Loucy (cell line): ENCODE data around the gene TRPM3.

Experiments
- H2AFZ ChIP-seq: fragments of 200-600 bp; sonication (generic); 2 replicates; pipeline ENCODE4 v1.6.0; 2016; ENCODE audit warnings: antibody characterized with exemption, mild to moderate bottlenecking, low read length, moderate library complexity
- H3F3A ChIP-seq: fragments of 200-600 bp; 2 replicates; pipeline ENCODE4 v1.6.0; 2016; ENCODE audit warnings: antibody characterized with exemption, low read depth, mild to moderate bottlenecking
- H3K27me3 ChIP-seq: fragments of 200-600 bp; sonication (generic); 2 replicates; pipeline ENCODE4 v1.6.1; 2014; ENCODE audit warnings: low read length, mild to moderate bottlenecking; ENCODE audit not compliant: insufficient read depth, poor library complexity, severe bottlenecking
- H3K36me3 ChIP-seq: fragments of 200-600 bp; sonication (generic); 2 replicates; pipeline ENCODE4 v1.6.1; 2016; ENCODE audit warnings: low read length; ENCODE audit not compliant: insufficient read depth
- H3K4me1 ChIP-seq: fragments of 200-600 bp; sonication (generic); 2 replicates; pipeline ENCODE4 v1.5.1; 2014; ENCODE audit warnings: low read length, mild to moderate bottlenecking; ENCODE audit not compliant: insufficient read depth, poor library complexity, severe bottlenecking
- H3K4me2 ChIP-seq: fragments of 200-600 bp; sonication (generic); 2 replicates; pipeline ENCODE4 v1.6.0; 2014; ENCODE audit warnings: antibody characterized with exemption, low read length, low read depth, mild to moderate bottlenecking; ENCODE audit not compliant: poor library complexity, severe bottlenecking
- H3K4me3 ChIP-seq: fragments of 200-600 bp; sonication (generic); 2 replicates; pipeline ENCODE4 v1.5.1; 2014; ENCODE audit warnings: low read length, mild to moderate bottlenecking, mixed read lengths; ENCODE audit not compliant: poor library complexity, severe bottlenecking
- H3K79me2 ChIP-seq: fragments of 200-600 bp; sonication (generic); 2 replicates; pipeline ENCODE4 v1.6.1; 2014; ENCODE audit warnings: low read length; ENCODE audit not compliant: insufficient read depth
- H3K9ac ChIP-seq: fragments of 200-600 bp; sonication (generic); 2 replicates; pipeline ENCODE4 v1.6.0; 2014; ENCODE audit warnings: mild to moderate bottlenecking, low read depth, low read length, moderate library complexity; ENCODE audit not compliant: poor library complexity, severe bottlenecking
- H3K9me2 ChIP-seq: fragments of 200-600 bp; sonication (generic); replicated peaks from 2 replicates; pipeline ENCODE4 v1.6.1; 2016; ENCODE audit warnings: low read depth, low read length, mixed read lengths
- H3K9me3 ChIP-seq: fragments of 200-600 bp; sonication (generic); 2 replicates; pipeline ENCODE4 v1.6.1; 2014; ENCODE audit warnings: mild to moderate bottlenecking, antibody characterized with exemption, low read length, low read depth; ENCODE audit not compliant: insufficient read depth
- H4K20me1 ChIP-seq: fragments of 200-600 bp; sonication (generic); 2 replicates; pipeline ENCODE4 v1.6.0; 2014; ENCODE audit warnings: antibody characterized with exemption, low read length, mild to moderate bottlenecking; ENCODE audit not compliant: insufficient read depth, poor library complexity, severe bottlenecking
- CTCF ChIP-seq: fragments of 200-600 bp; sonication (generic); conservative IDR thresholded peaks from 2 replicates; pipeline ENCODE4 v1.5.1; 2014; ENCODE audit warnings: mild to moderate bottlenecking, antibody characterized with exemption, low read length
- EZH2phosphoT487 ChIP-seq: fragments of 200-600 bp; IDR thresholded peaks from 2 replicates; pipeline ENCODE4 v1.6.1; 2018; ENCODE audit warnings: antibody characterized with exemption, mild to moderate bottlenecking, moderate library complexity, borderline replicate concordance

TRPM3 gene

DNA sequence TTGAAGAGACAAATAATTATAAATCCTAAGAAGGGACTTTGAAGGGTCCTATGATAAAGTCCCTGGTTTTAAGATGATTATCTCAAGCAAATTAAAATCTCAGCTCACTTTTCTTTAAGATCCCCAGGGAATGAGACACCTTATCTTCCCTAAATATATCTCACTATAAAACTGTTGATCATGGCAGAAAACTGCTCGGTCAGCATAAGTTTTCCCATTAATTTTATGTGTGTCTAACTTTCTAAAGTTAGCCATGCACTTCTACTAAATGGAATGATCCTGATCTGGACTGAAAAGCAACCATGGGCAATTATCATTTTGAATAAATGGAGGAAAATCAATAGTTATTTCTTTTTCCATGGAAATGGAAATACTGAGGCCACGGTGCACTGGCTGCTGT lies 314.5 kb downstream of the TRPM3 start:
- Histone ChIP-seq H3K79me2 (no peaks in the 10 kb centered on the region), H3K4me2 (no peak overlapping the region), H3K9ac (no peak overlapping the region), H3K36me3 (no peaks in the 10 kb centered on the region), H3K9me2 (no peaks in the 10 kb centered on the region), H3K4me1 (no peaks in the 10 kb centered on the region), H3K4me3 (no peak overlapping the region), H3K9me3 (no peaks in the 10 kb centered on the region), H3F3A (no peaks in the 10 kb centered on the region), H3K27me3 (no peaks in the 10 kb centered on the region), H4K20me1 (no peaks in the 10 kb centered on the region), H2AFZ (no peak overlapping the region)
- TF ChIP-seq EZH2phosphoT487 (no peak), CTCF (no peak)

DNA sequence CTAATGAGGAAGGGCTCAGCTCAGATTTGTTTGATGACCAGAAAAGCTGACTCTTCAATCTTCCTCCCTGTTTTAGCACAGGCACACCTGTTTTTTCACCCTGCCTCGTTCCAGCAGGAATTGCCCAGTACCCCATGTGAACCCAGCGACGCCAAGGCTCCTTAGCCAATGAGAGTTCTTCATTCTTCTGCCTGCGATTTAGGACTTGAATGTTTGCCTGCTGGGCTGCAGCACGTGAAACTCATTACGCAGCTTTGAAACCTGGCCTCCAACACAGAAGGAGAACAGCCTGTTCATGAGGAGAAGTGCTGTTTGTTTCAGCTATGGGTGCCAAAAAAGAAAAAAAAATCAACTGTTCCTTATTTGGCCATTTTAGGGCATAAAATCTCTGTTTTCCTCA lies 315.5 kb downstream of the TRPM3 start:
- no peaks in the 10 kb centered on the region for H3K36me3 ChIP-seq
- H3K4me1 ChIP-seq = no peaks in the 10 kb centered on the region
- no peaks in the 10 kb centered on the region for H4K20me1 ChIP-seq
- H3K9ac ChIP-seq = no peak overlapping the region
- no peaks in the 10 kb centered on the region for H3K79me2 ChIP-seq
- no peak overlapping the region for H2AFZ ChIP-seq
- H3K4me3 ChIP-seq = no peak overlapping the region
- no peaks in the 10 kb centered on the region for H3K27me3 ChIP-seq
- H3K9me2 ChIP-seq = no peaks in the 10 kb centered on the region
- no peak overlapping the region for H3K4me2 ChIP-seq
- no peaks in the 10 kb centered on the region for H3K9me3 ChIP-seq
- no peaks in the 10 kb centered on the region for H3F3A ChIP-seq
- TF ChIP-seq CTCF = no peak
- no peak for TF ChIP-seq EZH2phosphoT487

DNA sequence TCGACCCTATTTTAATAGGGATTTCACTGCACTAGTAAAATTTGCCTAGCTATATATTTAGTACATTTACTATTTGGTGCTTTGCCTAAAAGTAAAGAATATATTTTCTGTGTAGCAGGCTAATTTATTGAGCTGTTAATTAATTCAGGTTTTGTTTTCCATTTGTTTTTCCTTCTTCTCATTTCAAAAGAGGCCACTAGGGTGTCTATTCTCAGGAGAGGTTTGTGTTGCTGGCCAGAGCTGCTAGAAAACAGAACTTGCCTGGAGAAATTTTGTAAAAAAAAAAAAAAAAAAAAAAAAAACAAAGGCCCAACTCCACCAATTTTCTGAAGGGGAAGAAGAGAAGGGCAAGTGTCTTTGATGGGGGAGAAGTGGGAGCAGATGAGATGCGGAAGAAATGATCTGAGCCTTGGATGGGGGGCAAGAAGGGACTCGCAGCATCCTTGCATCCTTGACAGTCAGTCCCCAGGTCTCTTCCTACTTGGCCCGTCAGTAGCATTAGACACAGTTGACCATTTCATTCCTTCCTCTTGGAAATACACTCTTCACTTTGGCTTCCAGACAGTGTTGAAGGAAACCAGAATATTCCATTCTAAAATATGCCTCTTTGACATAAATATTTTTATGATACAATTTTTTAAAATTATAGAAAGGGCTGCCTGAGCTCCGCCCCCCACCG lies 318.5 kb downstream of the TRPM3 start:
- Histone ChIP-seq H3K27me3 (no peaks in the 10 kb centered on the region), H3K4me3 (no peak overlapping the region), H3K9ac (no peak overlapping the region), H3K4me1 (no peaks in the 10 kb centered on the region), H3K9me3 (no peaks in the 10 kb centered on the region), H3K79me2 (no peaks in the 10 kb centered on the region), H4K20me1 (no peaks in the 10 kb centered on the region), H3K4me2 (no peak overlapping the region), H2AFZ (no peak overlapping the region), H3K9me2 (no peaks in the 10 kb centered on the region), H3K36me3 (no peaks in the 10 kb centered on the region), H3F3A (no peaks in the 10 kb centered on the region)
- TF ChIP-seq EZH2phosphoT487 (no peak), CTCF (no peak)
